LNCAP (cell line): Measurements from ENCODE around the gene FURIN.

Experiments used
- TF ChIP-seq, protein P1 (sequence below): fragments of 450-650 bp; IDR thresholded peaks from 2 replicates; pipeline ENCODE4 v1.5.1; 2017; ENCODE audit warnings: mild to moderate bottlenecking

The FURIN gene

DNA sequence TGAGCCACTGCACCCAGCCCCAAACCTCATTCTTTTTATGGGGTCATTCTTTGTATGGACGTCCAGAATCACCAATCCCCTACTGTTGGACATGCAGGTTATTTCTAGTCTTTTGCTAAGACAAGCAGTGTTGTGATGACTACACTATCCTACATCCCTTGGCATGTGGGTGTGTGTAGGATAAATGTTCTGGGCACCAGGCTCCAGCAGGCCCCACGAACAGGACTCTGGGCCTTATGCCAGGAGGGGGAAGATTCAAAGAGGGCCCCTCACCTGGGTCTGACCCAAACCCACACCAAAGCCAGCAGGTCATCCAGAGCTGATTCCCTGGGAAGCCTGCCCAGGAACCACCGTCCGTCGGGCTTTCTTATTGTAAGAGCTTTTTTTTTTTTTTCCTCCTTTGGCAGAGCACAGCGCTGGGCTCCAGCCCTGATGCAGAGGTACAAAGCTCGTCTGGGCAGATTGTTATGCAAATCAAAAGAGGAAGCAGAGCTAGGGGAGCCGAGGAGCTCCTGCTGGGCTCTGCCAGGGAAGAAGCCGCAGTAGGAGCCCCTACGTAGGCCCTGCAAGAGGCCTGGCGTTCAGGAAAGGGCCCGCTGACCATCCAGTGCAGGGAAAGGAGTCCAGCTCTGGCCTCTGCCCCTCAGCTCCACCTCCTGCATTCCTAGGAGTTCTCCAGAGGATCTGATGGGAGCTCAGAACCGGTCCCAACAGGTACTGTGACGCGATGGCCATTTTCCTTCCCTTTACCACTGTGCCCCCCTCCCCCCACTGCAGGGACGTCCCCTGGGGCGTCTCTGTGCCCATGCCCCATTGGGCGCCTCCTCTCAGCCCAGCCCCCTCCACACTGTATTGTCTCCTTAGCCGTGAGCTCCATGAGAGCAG lies 29.0 kb upstream of the FURIN start:
- TF ChIP-seq, protein P1, sequence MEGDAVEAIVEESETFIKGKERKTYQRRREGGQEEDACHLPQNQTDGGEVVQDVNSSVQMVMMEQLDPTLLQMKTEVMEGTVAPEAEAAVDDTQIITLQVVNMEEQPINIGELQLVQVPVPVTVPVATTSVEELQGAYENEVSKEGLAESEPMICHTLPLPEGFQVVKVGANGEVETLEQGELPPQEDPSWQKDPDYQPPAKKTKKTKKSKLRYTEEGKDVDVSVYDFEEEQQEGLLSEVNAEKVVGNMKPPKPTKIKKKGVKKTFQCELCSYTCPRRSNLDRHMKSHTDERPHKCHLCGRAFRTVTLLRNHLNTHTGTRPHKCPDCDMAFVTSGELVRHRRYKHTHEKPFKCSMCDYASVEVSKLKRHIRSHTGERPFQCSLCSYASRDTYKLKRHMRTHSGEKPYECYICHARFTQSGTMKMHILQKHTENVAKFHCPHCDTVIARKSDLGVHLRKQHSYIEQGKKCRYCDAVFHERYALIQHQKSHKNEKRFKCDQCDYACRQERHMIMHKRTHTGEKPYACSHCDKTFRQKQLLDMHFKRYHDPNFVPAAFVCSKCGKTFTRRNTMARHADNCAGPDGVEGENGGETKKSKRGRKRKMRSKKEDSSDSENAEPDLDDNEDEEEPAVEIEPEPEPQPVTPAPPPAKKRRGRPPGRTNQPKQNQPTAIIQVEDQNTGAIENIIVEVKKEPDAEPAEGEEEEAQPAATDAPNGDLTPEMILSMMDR = no peak

DNA sequence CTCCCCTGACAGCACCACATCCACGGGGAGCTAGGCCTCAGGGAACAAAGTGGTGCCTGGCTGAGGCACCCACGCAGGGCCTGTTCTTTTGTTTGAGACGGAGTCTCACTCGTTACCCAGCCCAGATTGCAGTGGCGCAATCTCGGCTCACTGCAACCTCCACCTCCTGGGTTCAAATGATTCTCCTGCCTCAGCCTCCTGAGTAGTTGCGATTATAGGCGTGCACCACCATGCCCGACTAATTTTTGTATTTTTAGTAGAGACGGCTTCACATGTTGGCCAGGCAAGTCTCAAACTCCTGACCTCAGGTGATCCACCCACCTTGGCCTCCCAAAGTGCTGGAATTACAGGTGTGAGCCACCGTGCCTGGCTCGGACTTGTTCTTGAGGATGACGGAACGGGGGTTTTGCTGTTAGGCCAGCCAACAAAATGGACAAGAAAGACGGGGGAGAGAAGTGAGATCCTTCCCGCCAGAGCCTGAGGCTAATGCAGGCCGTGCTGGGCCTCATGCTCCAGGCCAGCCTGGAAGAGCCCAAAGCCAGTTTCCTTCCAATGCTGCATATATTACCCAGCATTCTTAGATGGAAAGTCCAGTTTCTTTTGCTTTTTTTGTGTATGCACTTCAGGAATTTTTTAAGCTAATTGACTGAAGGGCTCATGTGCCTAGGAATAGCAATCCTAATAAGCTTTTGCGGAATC lies 28.1 kb upstream of the FURIN start:
- TF ChIP-seq, protein P1 = no peak

DNA sequence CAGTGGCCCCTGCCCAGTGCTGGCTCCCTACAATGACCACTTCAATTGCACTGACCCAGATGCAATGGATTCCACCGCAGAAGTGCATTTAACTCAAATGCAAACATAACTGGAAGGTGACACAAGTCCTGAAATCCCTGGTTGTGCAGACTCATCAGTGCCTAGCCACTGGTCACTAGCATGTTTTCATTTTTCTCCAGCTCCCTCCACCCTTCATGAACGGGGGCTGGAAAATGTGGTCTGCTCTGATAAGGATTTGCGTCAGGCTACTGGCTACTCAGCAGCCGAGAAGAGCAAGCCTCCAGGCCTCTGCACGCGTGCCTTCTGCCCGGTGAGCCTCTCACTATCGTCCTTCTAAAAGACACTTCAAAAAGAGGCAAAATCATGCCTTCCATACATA lies 27.4 kb upstream of the FURIN start:
- TF ChIP-seq, protein P1 = no peak

DNA sequence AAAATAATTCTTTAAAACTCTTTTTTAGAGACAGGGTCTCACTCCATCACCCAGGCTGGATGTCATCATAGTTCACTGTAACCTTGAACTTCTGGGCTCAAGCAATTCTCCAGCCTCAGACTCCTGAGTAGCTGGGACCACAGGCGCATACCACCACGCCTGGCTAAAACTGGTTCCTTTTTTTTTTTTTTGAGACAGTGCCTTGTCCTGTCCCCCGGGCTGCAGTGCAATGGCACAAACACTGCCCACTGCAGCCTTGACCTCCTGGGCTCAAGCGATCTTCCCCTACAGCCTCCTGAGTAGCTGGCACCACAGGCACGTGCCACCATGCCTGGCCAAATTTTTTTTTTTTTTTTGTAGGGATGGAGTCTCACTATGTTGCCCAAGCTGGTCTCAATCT lies 23.7 kb upstream of the FURIN start:
- TF ChIP-seq, protein P1 = no peak

DNA sequence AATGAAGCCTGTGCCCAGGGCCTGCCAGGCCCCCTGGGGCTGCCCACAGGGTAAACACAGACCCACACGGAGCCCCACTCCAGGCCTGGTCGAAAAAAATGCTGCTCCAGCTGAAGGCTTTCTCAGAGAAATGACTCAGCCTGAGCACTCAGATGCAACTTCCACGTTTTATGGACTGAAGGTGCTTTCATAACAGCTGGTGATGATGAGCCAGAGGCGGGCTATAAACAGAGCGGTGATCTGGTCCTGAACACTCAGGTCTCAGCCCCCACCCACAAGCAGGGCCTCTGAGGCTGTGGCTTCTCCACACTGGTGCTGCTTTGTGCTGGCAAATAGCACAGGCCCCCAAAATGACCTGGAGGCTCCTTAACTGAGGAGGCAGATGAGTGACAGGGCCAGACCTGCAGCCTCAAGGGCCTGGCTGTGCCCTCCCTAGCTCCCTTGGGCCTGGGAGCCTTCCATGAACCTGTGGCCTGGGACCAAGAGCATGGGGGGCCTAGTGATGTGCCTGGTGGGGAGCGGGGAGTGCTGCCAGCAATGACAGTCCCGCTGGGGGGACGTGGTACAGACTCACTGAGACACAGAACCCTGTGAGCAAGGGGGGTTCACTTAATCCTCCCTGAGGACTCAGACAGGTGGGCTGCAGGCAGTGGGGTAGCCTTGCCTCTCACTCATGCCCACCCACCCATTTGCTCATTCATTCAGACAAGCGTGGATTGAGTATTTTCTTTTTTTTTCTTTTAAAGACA lies 23.0 kb upstream of the FURIN start:
- TF ChIP-seq, protein P1 = no peak

DNA sequence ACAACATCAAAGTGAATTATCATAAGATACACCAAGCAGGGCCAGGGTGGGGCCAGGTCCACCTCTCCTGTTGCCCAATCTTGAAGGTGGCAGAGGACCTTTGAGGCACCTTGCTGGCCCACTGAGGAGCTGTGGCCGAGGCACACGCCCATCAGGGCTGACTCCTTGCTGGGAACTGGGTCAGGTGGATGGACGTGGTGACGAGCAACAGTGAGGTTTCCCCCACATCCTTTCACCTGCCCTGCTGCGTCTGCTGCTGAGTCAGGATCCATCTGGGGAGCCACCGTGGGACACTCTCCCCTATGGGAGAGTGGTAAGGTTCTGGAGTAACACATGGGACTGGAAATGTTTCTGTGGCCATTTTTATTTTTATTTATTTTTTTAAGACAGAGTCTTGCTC lies 17.3 kb upstream of the FURIN start:
- TF ChIP-seq, protein P1 = no peak

DNA sequence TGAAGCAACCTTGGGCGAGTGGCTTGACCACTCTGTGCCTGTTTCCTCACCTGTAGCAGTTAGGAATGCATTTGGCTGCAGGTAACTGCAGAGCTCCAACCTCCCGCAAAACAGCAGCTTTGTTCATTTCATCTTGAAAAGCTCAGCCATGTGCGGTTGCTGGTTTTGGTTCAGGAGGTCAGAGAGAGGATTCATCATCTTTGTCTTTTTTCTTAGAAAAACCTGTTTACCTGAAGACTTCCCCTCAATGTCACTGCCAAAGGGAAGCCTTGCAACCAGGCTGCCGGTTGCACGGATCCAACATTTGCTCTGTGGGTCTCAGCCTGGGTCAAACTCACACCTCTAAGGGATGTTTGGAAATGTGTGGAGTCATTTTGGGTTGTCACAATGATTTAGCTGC lies 16.4 kb upstream of the FURIN start:
- TF ChIP-seq, protein P1 = no peak
